Activated naive CD4-positive, alpha-beta T cell treated with anti-CD3 and anti-CD28 coated beads for 36 hours (primary cell): ENCODE measurements around the gene OAF. TPM values are rescaled to one million over a fixed set of nuclear protein-coding genes. Genes with fewer than 3 reads are reported as not detected.

Experiments
- CTCF ChIA-PET: fragments of 350-600 bp; sonication (Branson Sonifier 250); formaldehyde crosslinking; loops from one replicate; lab custom pipeline; 2021; ENCODE audit warnings: antibody characterized with exemption; lab: Charles Lee
- DNase-seq: peaks from one replicate; pipeline ENCODE4 v3.0.0-alpha.2; 2020
- H3K27ac Mint-ChIP-seq: one replicate; pipeline ENCODE4 v1.8.0; 2021; ENCODE audit warnings: mild to moderate bottlenecking, mixed read lengths
- H3K27me3 Mint-ChIP-seq: one replicate; pipeline ENCODE4 v1.8.0; 2021; ENCODE audit warnings: low read depth, mixed read lengths
- H3K36me3 Mint-ChIP-seq: one replicate; pipeline ENCODE4 v1.8.0; 2021; ENCODE audit warnings: low read depth, mixed read lengths
- H3K4me1 Mint-ChIP-seq: one replicate; pipeline ENCODE4 v1.8.0; 2021; ENCODE audit warnings: low read depth, mixed read lengths
- H3K4me3 Mint-ChIP-seq: one replicate; pipeline ENCODE4 v1.8.0; 2021; ENCODE audit warnings: mild to moderate bottlenecking, moderate library complexity, mixed read lengths
- H3K9me3 Mint-ChIP-seq: one replicate; pipeline ENCODE4 v1.8.0; 2021; ENCODE audit warnings: mixed read lengths
- intact Hi-C: fragments of 100-400 bp; cut with micrococcal nuclease; formaldehyde crosslinking; loops from one replicate; pipeline ENCODE4 v1.15.1; 2023
- total RNA-seq, 2 experiments: library from RNA; stranded (reverse); gene quantifications; one replicate each; pipeline ENCODE4 v1.2.3, GENCODE V29; 2021

OAF gene
- total RNA-seq, 2 experiments from 2014 or later, result 1.5 to 1.6 TPM

GRCh38 chr11:120197977-120198376, 12.9 kb upstream of the OAF start:
- Mint-ChIP-seq H3K27ac (no peak overlapping the region), H3K27me3 (peaks cover 3% of the 10 kb centered on the region), H3K4me1 (no peaks in the 10 kb centered on the region), H3K36me3 (no peaks in the 10 kb centered on the region), H3K4me3 (no peak overlapping the region), H3K9me3 (no peaks in the 10 kb centered on the region)
- intact Hi-C loops, result no loop called here
- DNase-seq, result no peak
- CTCF ChIA-PET, result no interaction called here

- Mint-ChIP-seq H3K4me1 (no peaks in the 10 kb centered on the region), H3K36me3 (no peaks in the 10 kb centered on the region), H3K9me3 (no peaks in the 10 kb centered on the region), H3K27me3 (peaks cover 5% of the 10 kb centered on the region), H3K4me3 (no peak overlapping the region), H3K27ac (no peak overlapping the region)
- CTCF ChIA-PET, result no interaction called here
- no peak for DNase-seq
- intact Hi-C loops, result no loop called here
Measured at GRCh38 chr11:120198403-120198786, 12.4 kb upstream of the OAF start.

GRCh38 chr11:120198787-120199469, 11.9 kb upstream of the OAF start:
- H3K27ac Mint-ChIP-seq, result no peak overlapping the region
- no peak for DNase-seq
- no peaks in the 10 kb centered on the region for H3K9me3 Mint-ChIP-seq
- CTCF ChIA-PET, result interaction anchor here (0.5 kb wide), 1 partner anchor 608 kb away, joined by 3 read pairs; no protein-coding TSS in a partner anchor
- intact Hi-C loops, result no loop called here
- H3K36me3 Mint-ChIP-seq, result no peaks in the 10 kb centered on the region
- peaks cover 5% of the 10 kb centered on the region for H3K27me3 Mint-ChIP-seq
- H3K4me3 Mint-ChIP-seq, result no peak overlapping the region
- H3K4me1 Mint-ChIP-seq, result no peaks in the 10 kb centered on the region

- no peak for DNase-seq
- Mint-ChIP-seq H3K4me3 (no peak overlapping the region), H3K4me1 (no peaks in the 10 kb centered on the region), H3K9me3 (no peaks in the 10 kb centered on the region), H3K36me3 (no peaks in the 10 kb centered on the region), H3K27ac (no peak overlapping the region), H3K27me3 (peaks cover 5% of the 10 kb centered on the region)
- CTCF ChIA-PET, result no interaction called here
- intact Hi-C loops, result no loop called here
Measured at GRCh38 chr11:120199613-120200012, 11.2 kb upstream of the OAF start.

- Mint-ChIP-seq H3K36me3 (no peaks in the 10 kb centered on the region), H3K27me3 (peaks cover 4% of the 10 kb centered on the region), H3K27ac (no peak overlapping the region), H3K9me3 (no peaks in the 10 kb centered on the region), H3K4me3 (no peak overlapping the region), H3K4me1 (no peaks in the 10 kb centered on the region)
- CTCF ChIA-PET, result no interaction called here
- intact Hi-C loops, result no loop called here
- DNase-seq, result no peak
Measured at GRCh38 chr11:120200677-120201076, 10.2 kb upstream of the OAF start.

GRCh38 chr11:120201653-120202052, 9.2 kb upstream of the OAF start:
- H3K27ac Mint-ChIP-seq, result no peak overlapping the region
- H3K27me3 Mint-ChIP-seq, result peaks cover 3% of the 10 kb centered on the region
- DNase-seq, result no peak
- intact Hi-C loops, result no loop called here
- H3K4me1 Mint-ChIP-seq, result no peaks in the 10 kb centered on the region
- H3K36me3 Mint-ChIP-seq, result no peaks in the 10 kb centered on the region
- CTCF ChIA-PET, result no interaction called here
- H3K9me3 Mint-ChIP-seq, result no peaks in the 10 kb centered on the region
- H3K4me3 Mint-ChIP-seq, result no peak overlapping the region

- Mint-ChIP-seq H3K27ac (no peak overlapping the region), H3K27me3 (peaks cover 12% of the 10 kb centered on the region), H3K4me1 (no peaks in the 10 kb centered on the region), H3K9me3 (no peaks in the 10 kb centered on the region), H3K4me3 (no peak overlapping the region), H3K36me3 (no peaks in the 10 kb centered on the region)
- no peak for DNase-seq
- intact Hi-C loops, result no loop called here
- CTCF ChIA-PET, result no interaction called here
Measured at GRCh38 chr11:120203626-120204025, 7.2 kb upstream of the OAF start.

- no peaks in the 10 kb centered on the region for H3K4me1 Mint-ChIP-seq
- no peak for DNase-seq
- intact Hi-C loops, result no loop called here
- CTCF ChIA-PET, result interaction anchor here (0.8 to 1.2 kb wide), 3 partner anchors 24 to 129 kb away, joined by 3 read pairs; no protein-coding TSS in a partner anchor
- no peaks in the 10 kb centered on the region for H3K9me3 Mint-ChIP-seq
- no peak overlapping the region for H3K4me3 Mint-ChIP-seq
- H3K27me3 Mint-ChIP-seq, result peaks cover 13% of the 10 kb centered on the region
- no peak overlapping the region for H3K27ac Mint-ChIP-seq
- H3K36me3 Mint-ChIP-seq, result no peaks in the 10 kb centered on the region
Measured at GRCh38 chr11:120205596-120206161, 5.2 kb upstream of the OAF start.

GRCh38 chr11:120207512-120207911, 3.3 kb upstream of the OAF start:
- CTCF ChIA-PET, result interaction anchor here (1.0 kb wide), 1 partner anchor 96 kb away, joined by 3 read pairs; no protein-coding TSS in a partner anchor

GRCh38 chr11:120208001-120208441, 2.8 kb upstream of the OAF start:
- H3K4me3 Mint-ChIP-seq, result no peak overlapping the region
- H3K27ac Mint-ChIP-seq, result no peak overlapping the region
- peaks cover 5% of the 10 kb centered on the region for H3K4me1 Mint-ChIP-seq
- no peaks in the 10 kb centered on the region for H3K36me3 Mint-ChIP-seq
- no peaks in the 10 kb centered on the region for H3K9me3 Mint-ChIP-seq
- intact Hi-C loops, result no loop called here
- peaks cover 12% of the 10 kb centered on the region for H3K27me3 Mint-ChIP-seq
- no peak for DNase-seq
- CTCF ChIA-PET, result interaction anchor here (1.0 kb wide), 1 partner anchor 95 kb away, joined by 3 read pairs; no protein-coding TSS in a partner anchor

More at GRCh38 chr11:120207512-120207911, 3.3 kb upstream of the OAF start:
- no peak for DNase-seq
- no peaks in the 10 kb centered on the region for H3K36me3 Mint-ChIP-seq
- no peak overlapping the region for H3K27ac Mint-ChIP-seq
- no peak overlapping the region for H3K4me3 Mint-ChIP-seq
- H3K9me3 Mint-ChIP-seq, result no peaks in the 10 kb centered on the region
- intact Hi-C loops, result no loop called here
- peaks cover 5% of the 10 kb centered on the region for H3K4me1 Mint-ChIP-seq
- peaks cover 13% of the 10 kb centered on the region for H3K27me3 Mint-ChIP-seq

GRCh38 chr11:120208777-120209176, 2.1 kb upstream of the OAF start:
- H3K36me3 Mint-ChIP-seq, result no peaks in the 10 kb centered on the region
- H3K27ac Mint-ChIP-seq, result no peak overlapping the region

GRCh38 chr11:120209746-120210625, 846 bp upstream of the OAF start:
- intact Hi-C loops, result loop anchor here (1.0 to 5.0 kb wide), 2 partner anchors 38 kb away; no protein-coding TSS in a partner anchor
- Mint-ChIP-seq H3K9me3 (no peaks in the 10 kb centered on the region), H3K27me3 (peaks cover 10% of the 10 kb centered on the region), H3K4me3 (peak overlapping the region; percentile 57), H3K4me1 (peaks cover 5% of the 10 kb centered on the region), H3K27ac (no peak overlapping the region), H3K36me3 (no peaks in the 10 kb centered on the region)
- CTCF ChIA-PET, result no interaction called here
- no peak for DNase-seq

More at GRCh38 chr11:120208777-120209176, 2.1 kb upstream of the OAF start:
- CTCF ChIA-PET, result interaction anchor here (1.0 to 1.1 kb wide), 2 partner anchors 21 to 34 kb away, joined by 3 read pairs; no protein-coding TSS in a partner anchor
- Mint-ChIP-seq H3K27me3 (peaks cover 10% of the 10 kb centered on the region), H3K4me1 (peaks cover 5% of the 10 kb centered on the region), H3K9me3 (no peaks in the 10 kb centered on the region), H3K4me3 (no peak overlapping the region)
- intact Hi-C loops, result no loop called here
- no peak for DNase-seq
